ENCODE data around the gene PRR36.

PRR36 gene

GRCh38 chr19:7823686-7824301, 50.4 kb downstream of the PRR36 start:
- Histone ChIP-seq H3K4me2 (ENCODE audit: insufficient read depth, low read length, poor library complexity, severe bottlenecking) (no peak overlapping the region), H3K23ac (ENCODE audit: low read depth, low read length, poor library complexity) (no peak overlapping the region), H2BK5ac (ENCODE audit: low read length) (no peak overlapping the region), H3K18ac (ENCODE audit: low read length) (no peak overlapping the region), H2BK15ac (ENCODE audit: low read length) (no peak overlapping the region), H3K14ac (ENCODE audit: low read length) (no peak overlapping the region), H3K9me3 (replicated peaks in 1 of 2; ENCODE audit: control insufficient read depth in 2 of 2, insufficient read depth in 1 of 2, low read depth in 1 of 2, low read length in 2 of 2) (no peaks in the 10 kb centered on the region), H3K4me3 (ENCODE audit: low read length in 2 of 2) (no peak overlapping the region), H3K79me1 (ENCODE audit: low read depth, low read length) (no peaks in the 10 kb centered on the region), H4K8ac (ENCODE audit: low read depth, low read length) (no peak overlapping the region), H2BK120ac (ENCODE audit: low read depth, low read length) (no peak overlapping the region), H3K27me3 (ENCODE audit: control insufficient read depth in 3 of 3, insufficient read depth in 3 of 3, low read depth in 1 of 3, low read length in 3 of 3) (peaks cover 0 to 17% (median 0%) of the 10 kb centered on the region in 3 experiments), H3K4me1 (ENCODE audit: control insufficient read depth in 2 of 2, insufficient read depth in 1 of 2, low read depth in 1 of 2, low read length in 2 of 2) (no peaks in the 10 kb centered on the region), H2AK5ac (ENCODE audit: low read depth, low read length) (no peak overlapping the region), H4K91ac (ENCODE audit: low read depth, low read length, poor library complexity) (no peak overlapping the region), H3K4ac (ENCODE audit: low read length) (no peak overlapping the region), H3K27ac (replicated peaks; ENCODE audit: low read length) (no peak overlapping the region), H2BK12ac (ENCODE audit: low read length) (no peak overlapping the region), H3K36me3 (replicated peaks in 1 of 2; ENCODE audit: control insufficient read depth in 2 of 2, insufficient read depth in 2 of 2, low read length in 2 of 2) (no peaks in the 10 kb centered on the region), H3K9ac (ENCODE audit: low read depth, low read length, poor library complexity) (no peak overlapping the region), H2AFZ (ENCODE audit: low read length) (peak overlapping the region; percentile 17)
- no peak for DNase-seq (ENCODE audit: low spot score)
- WGBS, 2 donors (ENCODE audit: extremely low coverage in 2 of 2, insufficient read length in 2 of 2, insufficient replicate concordance in 1 of 2): no CpG with 5 or more reads among the region's 9 CpGs

DNA sequence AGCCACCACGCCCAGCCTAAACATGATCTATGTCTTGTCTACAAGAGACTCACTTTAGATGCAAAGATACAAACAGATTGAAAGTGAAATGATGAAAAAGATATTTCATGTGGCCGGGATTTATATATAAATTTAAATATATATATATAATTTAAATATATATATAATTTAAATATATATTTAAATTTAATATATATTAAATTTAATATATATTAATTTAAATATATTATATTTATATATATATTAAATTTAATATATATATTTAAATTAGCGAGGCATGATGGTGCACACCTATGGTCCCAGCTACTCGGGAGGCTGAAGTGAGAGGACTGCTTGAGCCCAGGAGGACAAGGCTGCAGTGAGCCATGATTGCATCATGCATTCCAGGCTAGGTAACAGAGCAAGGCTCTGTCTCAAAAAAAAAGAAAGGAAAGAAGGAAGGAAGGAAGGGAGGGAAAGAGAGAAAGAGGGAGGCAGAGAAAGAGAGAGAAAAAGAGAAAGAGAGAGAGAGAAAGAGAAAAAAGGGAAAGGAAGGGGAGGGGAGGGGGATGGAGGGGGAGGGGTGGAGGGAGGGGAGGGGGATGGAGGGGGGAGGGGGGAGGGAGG, 51.2 kb downstream of the PRR36 start:
- Histone ChIP-seq H2AK5ac (ENCODE audit: low read depth, low read length) (no peak overlapping the region), H2BK5ac (ENCODE audit: low read length) (no peak overlapping the region), H4K91ac (ENCODE audit: low read depth, low read length, poor library complexity) (no peak overlapping the region), H2BK15ac (ENCODE audit: low read length) (no peak overlapping the region), H2BK12ac (ENCODE audit: low read length) (no peak overlapping the region), H3K36me3 (replicated peaks in 1 of 2; ENCODE audit: control insufficient read depth in 2 of 2, insufficient read depth in 2 of 2, low read length in 2 of 2) (no peaks in the 10 kb centered on the region), H3K4me1 (ENCODE audit: control insufficient read depth in 2 of 2, insufficient read depth in 1 of 2, low read depth in 1 of 2, low read length in 2 of 2) (no peaks in the 10 kb centered on the region), H4K8ac (ENCODE audit: low read depth, low read length) (no peak overlapping the region), H3K9ac (ENCODE audit: low read depth, low read length, poor library complexity) (no peak overlapping the region), H3K23ac (ENCODE audit: low read depth, low read length, poor library complexity) (no peak overlapping the region), H3K79me1 (ENCODE audit: low read depth, low read length) (no peaks in the 10 kb centered on the region), H3K4me3 (ENCODE audit: low read length in 2 of 2) (no peak overlapping the region), H3K18ac (ENCODE audit: low read length) (no peak overlapping the region), H3K27me3 (ENCODE audit: control insufficient read depth in 3 of 3, insufficient read depth in 3 of 3, low read depth in 1 of 3, low read length in 3 of 3) (peaks cover 0 to 14% (median 0%) of the 10 kb centered on the region in 3 experiments), H3K27ac (replicated peaks; ENCODE audit: low read length) (no peak overlapping the region), H3K4ac (ENCODE audit: low read length) (no peak overlapping the region), H3K9me3 (replicated peaks in 1 of 2; ENCODE audit: control insufficient read depth in 2 of 2, insufficient read depth in 1 of 2, low read depth in 1 of 2, low read length in 2 of 2) (peaks cover 0 to 2% of the 10 kb centered on the region in 2 donors), H3K4me2 (ENCODE audit: insufficient read depth, low read length, poor library complexity, severe bottlenecking) (no peak overlapping the region), H2AFZ (ENCODE audit: low read length) (no peak overlapping the region), H2BK120ac (ENCODE audit: low read depth, low read length) (no peak overlapping the region), H3K14ac (ENCODE audit: low read length) (no peak overlapping the region)
- no CpG with 5 or more reads among the region's 4 CpGs for WGBS, 2 donors (ENCODE audit: extremely low coverage in 2 of 2, insufficient read length in 2 of 2, insufficient replicate concordance in 1 of 2)
- no peak for DNase-seq (ENCODE audit: low spot score)

DNA sequence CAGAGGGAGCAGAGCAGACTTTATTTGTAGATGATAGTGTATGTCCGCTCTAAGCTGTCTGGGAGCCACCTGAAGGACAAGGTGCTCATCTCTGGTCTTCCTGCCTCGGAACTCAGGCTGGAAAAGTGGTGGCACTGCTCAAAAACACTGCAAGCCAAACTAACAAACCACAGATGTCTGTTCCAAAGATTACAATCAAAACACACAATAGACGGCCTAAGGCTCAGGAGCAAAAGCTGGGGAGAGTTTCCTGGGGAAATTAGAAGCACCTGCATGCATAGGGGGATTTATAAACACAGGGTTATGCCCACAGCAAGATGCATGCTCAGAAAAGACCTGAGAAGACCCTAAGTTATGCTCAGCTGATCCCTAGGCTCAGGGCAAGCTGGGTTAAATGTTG, 53.6 kb downstream of the PRR36 start:
- H3K4me3 ChIP-seq (ENCODE audit: low read length in 2 of 2): no peak overlapping the region
- H3K79me1 ChIP-seq (ENCODE audit: low read depth, low read length): no peaks in the 10 kb centered on the region
- H3K4ac ChIP-seq (ENCODE audit: low read length): no peak overlapping the region
- H3K36me3 ChIP-seq (replicated peaks in 1 of 2; ENCODE audit: control insufficient read depth in 2 of 2, insufficient read depth in 2 of 2, low read length in 2 of 2): no peaks in the 10 kb centered on the region
- H3K9me3 ChIP-seq (replicated peaks in 1 of 2; ENCODE audit: control insufficient read depth in 2 of 2, insufficient read depth in 1 of 2, low read depth in 1 of 2, low read length in 2 of 2): peaks cover 0 to 6% of the 10 kb centered on the region in 2 donors
- no peak overlapping the region for H4K8ac ChIP-seq (ENCODE audit: low read depth, low read length)
- no peak overlapping the region for H3K27ac ChIP-seq (replicated peaks; ENCODE audit: low read length)
- no peak overlapping the region for H3K23ac ChIP-seq (ENCODE audit: low read depth, low read length, poor library complexity)
- H2BK15ac ChIP-seq (ENCODE audit: low read length): no peak overlapping the region
- H2AFZ ChIP-seq (ENCODE audit: low read length): no peak overlapping the region
- no peak overlapping the region for H2BK120ac ChIP-seq (ENCODE audit: low read depth, low read length)
- H3K27me3 ChIP-seq (ENCODE audit: control insufficient read depth in 3 of 3, insufficient read depth in 3 of 3, low read depth in 1 of 3, low read length in 3 of 3): peaks cover 0 to 8% (median 0%) of the 10 kb centered on the region in 3 experiments
- H4K91ac ChIP-seq (ENCODE audit: low read depth, low read length, poor library complexity): no peak overlapping the region
- H2BK5ac ChIP-seq (ENCODE audit: low read length): no peak overlapping the region
- H3K9ac ChIP-seq (ENCODE audit: low read depth, low read length, poor library complexity): no peak overlapping the region
- H3K18ac ChIP-seq (ENCODE audit: low read length): no peak overlapping the region
- no peak overlapping the region for H3K4me2 ChIP-seq (ENCODE audit: insufficient read depth, low read length, poor library complexity, severe bottlenecking)
- no peak overlapping the region for H2BK12ac ChIP-seq (ENCODE audit: low read length)
- no peak overlapping the region for H2AK5ac ChIP-seq (ENCODE audit: low read depth, low read length)
- no CpG with 5 or more reads among the region's 3 CpGs for WGBS, 2 donors (ENCODE audit: extremely low coverage in 2 of 2, insufficient read length in 2 of 2, insufficient replicate concordance in 1 of 2)
- no peak for DNase-seq (ENCODE audit: low spot score)
- H3K4me1 ChIP-seq (ENCODE audit: control insufficient read depth in 2 of 2, insufficient read depth in 1 of 2, low read depth in 1 of 2, low read length in 2 of 2): no peaks in the 10 kb centered on the region
- no peak overlapping the region for H3K14ac ChIP-seq (ENCODE audit: low read length)

DNA sequence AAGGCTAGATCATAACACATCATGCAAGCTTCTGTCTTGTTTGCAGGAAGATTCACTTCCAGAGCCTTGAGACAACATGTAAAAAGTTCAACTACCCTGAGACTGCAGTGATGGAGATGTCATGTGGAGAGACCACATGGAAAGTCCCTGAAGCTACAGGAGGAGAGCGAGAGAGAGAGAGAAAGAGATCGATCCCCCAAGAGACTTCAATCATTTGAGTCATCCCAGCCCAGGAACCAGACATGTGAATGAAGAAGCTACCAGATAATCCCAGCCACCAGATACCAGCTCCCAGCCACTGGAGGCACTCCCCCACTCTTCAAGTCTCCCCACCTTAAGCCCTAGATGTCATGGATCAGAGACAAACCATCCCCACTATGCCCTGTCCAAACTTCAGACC, 54.9 kb downstream of the PRR36 start:
- no CpG with 5 or more reads among the region's 2 CpGs for WGBS, 2 donors (ENCODE audit: extremely low coverage in 2 of 2, insufficient read length in 2 of 2, insufficient replicate concordance in 1 of 2)
- Histone ChIP-seq H3K9ac (ENCODE audit: low read depth, low read length, poor library complexity) (no peak overlapping the region), H3K36me3 (replicated peaks in 1 of 2; ENCODE audit: control insufficient read depth in 2 of 2, insufficient read depth in 2 of 2, low read length in 2 of 2) (no peaks in the 10 kb centered on the region), H3K23ac (ENCODE audit: low read depth, low read length, poor library complexity) (no peak overlapping the region), H2BK12ac (ENCODE audit: low read length) (no peak overlapping the region), H4K8ac (ENCODE audit: low read depth, low read length) (no peak overlapping the region), H3K4me1 (ENCODE audit: control insufficient read depth in 2 of 2, insufficient read depth in 1 of 2, low read depth in 1 of 2, low read length in 2 of 2) (no peaks in the 10 kb centered on the region), H3K9me3 (replicated peaks in 1 of 2; ENCODE audit: control insufficient read depth in 2 of 2, insufficient read depth in 1 of 2, low read depth in 1 of 2, low read length in 2 of 2) (peaks cover 0 to 6% of the 10 kb centered on the region in 2 donors), H3K4ac (ENCODE audit: low read length) (no peak overlapping the region), H4K91ac (ENCODE audit: low read depth, low read length, poor library complexity) (no peak overlapping the region), H3K14ac (ENCODE audit: low read length) (no peak overlapping the region), H3K79me1 (ENCODE audit: low read depth, low read length) (no peaks in the 10 kb centered on the region), H2AK5ac (ENCODE audit: low read depth, low read length) (no peak overlapping the region), H3K4me2 (ENCODE audit: insufficient read depth, low read length, poor library complexity, severe bottlenecking) (no peak overlapping the region), H2AFZ (ENCODE audit: low read length) (no peak overlapping the region), H3K27me3 (ENCODE audit: control insufficient read depth in 3 of 3, insufficient read depth in 3 of 3, low read depth in 1 of 3, low read length in 3 of 3) (peaks cover 0 to 8% (median 0%) of the 10 kb centered on the region in 3 experiments), H2BK15ac (ENCODE audit: low read length) (no peak overlapping the region), H2BK120ac (ENCODE audit: low read depth, low read length) (no peak overlapping the region), H3K18ac (ENCODE audit: low read length) (no peak overlapping the region), H3K27ac (replicated peaks; ENCODE audit: low read length) (no peak overlapping the region), H3K4me3 (ENCODE audit: low read length in 2 of 2) (no peak overlapping the region), H2BK5ac (ENCODE audit: low read length) (no peak overlapping the region)
- DNase-seq (ENCODE audit: low spot score): no peak
